ENCODE data around the gene RSRC1.

DNA sequence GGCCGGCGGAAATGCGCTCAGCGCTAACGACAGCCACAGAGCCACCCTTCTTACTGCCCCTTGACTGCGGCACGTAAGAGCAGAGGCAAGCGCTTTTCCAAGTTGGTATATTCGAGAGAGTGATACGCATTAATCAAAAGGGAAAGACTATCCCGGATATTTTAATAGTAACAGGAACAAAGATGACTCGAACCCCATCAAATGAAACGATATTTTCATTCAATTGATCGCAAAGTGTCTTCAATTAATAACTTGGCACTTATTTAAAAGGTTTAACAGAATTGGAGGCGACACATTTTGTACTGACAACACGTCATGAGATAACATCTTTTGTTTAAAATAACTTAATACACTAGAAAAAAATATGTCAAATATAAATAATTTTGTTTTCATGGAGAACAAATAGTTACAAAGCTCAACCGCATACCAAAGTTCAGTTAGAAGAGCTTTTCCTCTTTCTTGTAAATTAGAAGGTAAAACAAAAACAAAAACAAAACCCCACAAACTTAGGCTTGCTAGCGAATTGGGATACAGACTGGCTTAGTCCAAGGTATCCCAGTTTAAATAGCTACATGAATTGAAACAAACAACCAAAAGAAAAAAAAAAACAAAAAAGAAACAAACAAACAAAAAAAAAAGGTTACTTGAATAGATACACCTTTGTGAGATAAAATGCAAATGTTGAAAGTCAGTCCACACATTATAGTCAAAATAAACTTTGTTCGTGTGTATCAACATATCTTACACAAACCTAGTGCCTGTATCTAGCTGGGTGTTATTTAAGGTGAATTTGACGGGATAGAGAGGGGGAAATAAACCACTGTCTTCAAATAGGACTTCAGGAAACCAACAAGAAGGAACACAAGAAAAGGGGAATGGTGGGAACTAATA, 13.8 kb upstream of the RSRC1 start:
- TF ChIP-seq CTCF (IDR thresholded peaks at IDR 0.05; ENCODE audit: low read depth, low read length) (no peak), EZH2phosphoT487 (IDR thresholded peaks at IDR 0.05; ENCODE audit: low read depth) (no peak)
